SH-SY5Y (cell line): Measurements from ENCODE around the gene ZNF331.

Experiments
- GATA2 ChIP-seq: IDR thresholded peaks from 2 replicates; pipeline ENCODE4 v1.6.1; 2011; ENCODE audit warnings: mild to moderate bottlenecking, low read depth, low read length
- GATA3 ChIP-seq: IDR thresholded peaks from 2 replicates; pipeline ENCODE4 v1.6.1; 2011; ENCODE audit warnings: low read depth, mild to moderate bottlenecking, low read length, moderate library complexity

DNA sequence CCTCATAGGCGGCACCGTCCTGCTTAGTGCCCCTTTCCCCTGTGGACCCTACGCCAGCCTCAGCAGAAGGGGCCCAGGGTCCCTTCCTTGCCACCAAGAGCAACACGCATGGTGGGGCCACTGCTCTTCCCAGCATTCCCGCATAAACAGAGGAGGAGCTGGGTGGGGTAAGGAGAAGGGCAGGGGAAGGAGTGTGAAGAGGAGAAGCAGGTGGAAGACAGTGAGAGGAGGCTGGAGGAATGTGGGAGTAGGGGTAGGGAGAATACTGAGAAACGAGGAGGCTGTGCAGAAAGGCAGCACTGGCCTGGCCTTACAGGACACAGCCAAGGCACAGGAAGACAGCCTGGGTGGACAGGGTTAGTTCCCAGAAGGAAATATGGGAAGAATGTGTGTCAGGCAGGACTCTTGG, 43.9 kb downstream of the ZNF331 start:
- TF ChIP-seq GATA3 (no peak), GATA2 (no peak)
